ENCODE data around the gene FOXK2. TPM values are rescaled to one million over a fixed set of nuclear protein-coding genes. Genes with fewer than 3 reads are reported as not detected.

The FOXK2 gene
- total and polyA plus RNA-seq, 2 donors (not counting 3 experiments of a cell fraction or from before 2014, with no cell fraction given), result 33.4 to 79.3 TPM

DNA sequence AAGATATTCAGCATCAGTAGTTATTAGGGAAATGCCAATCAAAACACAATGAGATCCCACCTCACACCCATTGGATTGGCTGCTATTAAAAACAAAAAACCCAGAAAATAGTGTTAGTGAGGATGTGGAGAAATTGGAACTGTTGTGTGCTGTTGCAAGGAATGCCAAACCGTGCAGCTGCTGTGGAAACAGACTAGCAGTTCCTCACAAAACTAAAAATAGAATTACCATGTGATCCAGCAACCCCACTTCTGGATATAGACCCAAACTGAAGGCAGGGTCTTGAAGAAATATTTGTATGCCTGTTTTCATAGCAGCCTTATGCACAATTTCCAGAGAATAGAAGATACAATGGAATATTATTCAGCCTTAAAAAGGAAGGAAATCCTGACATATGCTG lies 46.0 kb downstream of the FOXK2 start:
- H3K4me1 ChIP-seq (ENCODE audit: control insufficient read depth, extremely low read depth, insufficient read depth, low read length), result no peaks in the 10 kb centered on the region
- TF ChIP-seq FOS (IDR thresholded peaks at IDR 0.05; ENCODE audit: borderline replicate concordance, insufficient read depth, low read length) (no peak), EZH2 (IDR thresholded peaks at IDR 0.05; ENCODE audit: borderline replicate concordance, low read depth, low read length, severe bottlenecking) (no peak), POLR2AphosphoS5 (IDR thresholded peaks at IDR 0.05; ENCODE audit: insufficient read depth, low read depth, low read length) (no peak), JUN (IDR thresholded peaks at IDR 0.05; ENCODE audit: borderline replicate concordance, insufficient read depth, insufficient read length, low read depth) (no peak), MYC (IDR thresholded peaks at IDR 0.05; ENCODE audit: low read depth, low read length) (no peak), POLR2A (IDR thresholded peaks at IDR 0.05; ENCODE audit: low read depth, low read length) (no peak), GATA2 (IDR thresholded peaks at IDR 0.05; ENCODE audit: insufficient read depth, insufficient read length, low read depth, low read length) (no peak)
- TF ChIP-seq, protein P1, sequence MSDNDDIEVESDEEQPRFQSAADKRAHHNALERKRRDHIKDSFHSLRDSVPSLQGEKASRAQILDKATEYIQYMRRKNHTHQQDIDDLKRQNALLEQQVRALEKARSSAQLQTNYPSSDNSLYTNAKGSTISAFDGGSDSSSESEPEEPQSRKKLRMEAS (IDR thresholded peaks at IDR 0.05; ENCODE audit: insufficient read depth, insufficient read length), result no peak
- TF ChIP-seq, protein P2, sequence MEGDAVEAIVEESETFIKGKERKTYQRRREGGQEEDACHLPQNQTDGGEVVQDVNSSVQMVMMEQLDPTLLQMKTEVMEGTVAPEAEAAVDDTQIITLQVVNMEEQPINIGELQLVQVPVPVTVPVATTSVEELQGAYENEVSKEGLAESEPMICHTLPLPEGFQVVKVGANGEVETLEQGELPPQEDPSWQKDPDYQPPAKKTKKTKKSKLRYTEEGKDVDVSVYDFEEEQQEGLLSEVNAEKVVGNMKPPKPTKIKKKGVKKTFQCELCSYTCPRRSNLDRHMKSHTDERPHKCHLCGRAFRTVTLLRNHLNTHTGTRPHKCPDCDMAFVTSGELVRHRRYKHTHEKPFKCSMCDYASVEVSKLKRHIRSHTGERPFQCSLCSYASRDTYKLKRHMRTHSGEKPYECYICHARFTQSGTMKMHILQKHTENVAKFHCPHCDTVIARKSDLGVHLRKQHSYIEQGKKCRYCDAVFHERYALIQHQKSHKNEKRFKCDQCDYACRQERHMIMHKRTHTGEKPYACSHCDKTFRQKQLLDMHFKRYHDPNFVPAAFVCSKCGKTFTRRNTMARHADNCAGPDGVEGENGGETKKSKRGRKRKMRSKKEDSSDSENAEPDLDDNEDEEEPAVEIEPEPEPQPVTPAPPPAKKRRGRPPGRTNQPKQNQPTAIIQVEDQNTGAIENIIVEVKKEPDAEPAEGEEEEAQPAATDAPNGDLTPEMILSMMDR (IDR thresholded peaks at IDR 0.05; ENCODE audit: extremely low read depth in 1 of 2, insufficient read depth in 1 of 2, low read depth in 1 of 2, low read length in 2 of 2), result no peak
- intact Hi-C loops (cut with micrococcal nuclease), result no loop called here
- H3K9ac ChIP-seq (replicated peaks; ENCODE audit: extremely low read depth, insufficient read depth, low read length), result no peak overlapping the region
- H3K36me3 ChIP-seq (ENCODE audit: control insufficient read depth in 2 of 2, extremely low read depth in 1 of 2, insufficient read depth in 2 of 2, low read length in 2 of 2), result peaks cover 4 to 15% of the 10 kb centered on the region in 2 experiments
- H3K9me3 ChIP-seq (replicated peaks; ENCODE audit: control insufficient read depth, insufficient read depth, low read length), result no peaks in the 10 kb centered on the region
- H2AFZ ChIP-seq (ENCODE audit: low read depth, low read length), result no peak overlapping the region
- no peak overlapping the region for H3K4me3 ChIP-seq (replicated peaks in 1 of 3; ENCODE audit: insufficient read depth in 1 of 3, low read depth in 1 of 3, low read length in 3 of 3)
- H3K79me2 ChIP-seq (ENCODE audit: control insufficient read depth, insufficient read depth, low read length), result peaks cover 53% of the 10 kb centered on the region
- dilution Hi-C loops (cut with MboI; ENCODE audit: extremely low pct_ligation_motif_present, low sequenced_read_pairs), result no loop called here
- H3K27me3 ChIP-seq (ENCODE audit: control insufficient read depth in 2 of 2, insufficient read depth in 2 of 2, low read length in 2 of 2), result no peaks in the 10 kb centered on the region
- ChIA-PET CTCF (no interaction called here), POLR2A (no interaction called here)
- no peaks in the 10 kb centered on the region for H3K9me1 ChIP-seq (replicated peaks; ENCODE audit: control insufficient read depth, extremely low read depth, insufficient read depth, low read length)
- H4K20me1 ChIP-seq (replicated peaks; ENCODE audit: control insufficient read depth, extremely low read depth, insufficient read depth, low read length), result peaks cover 6% of the 10 kb centered on the region
- no TSS peak for BruUV-seq (replicated peaks)
- H3K4me2 ChIP-seq (ENCODE audit: insufficient read depth, low read length), result no peak overlapping the region
- H3K27ac ChIP-seq (ENCODE audit: insufficient read depth, low read depth, low read length), result no peak overlapping the region
- FAIRE-seq (peak; percentile 53), DNase-seq (ENCODE audit: low read depth, low spot score) (no peak)

All from endothelial cell of umbilical vein (primary cell).